Astrocyte (in vitro differentiated cells and primary cell): ENCODE measurements around the gene C1orf87. TPM values are rescaled to one million over a fixed set of nuclear protein-coding genes. Genes with fewer than 3 reads are reported as not detected.

Experiments used
- DNase-seq: peaks from one replicate; pipeline ENCODE4 v3.0.0-alpha.2; 2010; ENCODE audit warnings: low read depth
- FAIRE-seq: peaks from 2 replicates; lab custom pipeline; 2011; peaks lifted over from hg19 to GRCh38; lab: Jason Lieb, UNC
- H2AFZ ChIP-seq: 2 replicates; pipeline ENCODE4 v1.6.0; 2012; ENCODE audit warnings: low read depth, low read length, inconsistent platforms
- H3K27ac ChIP-seq: 2 replicates; pipeline ENCODE4 v1.5.1; 2011; ENCODE audit warnings: low read depth, low read length, inconsistent platforms
- H3K27me3 ChIP-seq: 2 replicates; pipeline ENCODE4 v1.6.0; 2011; ENCODE audit warnings: low read length, inconsistent platforms; ENCODE audit not compliant: insufficient read depth
- H3K36me3 ChIP-seq: 2 replicates; pipeline ENCODE4 v1.5.1; 2011; ENCODE audit warnings: low read length, inconsistent platforms; ENCODE audit not compliant: insufficient read depth
- H3K4me1 ChIP-seq: 2 replicates; pipeline ENCODE4 v1.5.1; 2011; ENCODE audit warnings: low read length, inconsistent platforms; ENCODE audit not compliant: insufficient read depth
- H3K4me2 ChIP-seq: 2 replicates; pipeline ENCODE4 v1.6.0; 2012; ENCODE audit warnings: low read length, inconsistent platforms
- H3K4me3 ChIP-seq: 2 replicates; pipeline ENCODE4 v1.5.1; 2011; ENCODE audit warnings: low read depth, mild to moderate bottlenecking, low read length, inconsistent platforms; ENCODE audit not compliant: insufficient read depth
- H3K79me2 ChIP-seq: 2 replicates; pipeline ENCODE4 v1.6.0; 2012; ENCODE audit warnings: mild to moderate bottlenecking, low read length, inconsistent platforms; ENCODE audit not compliant: insufficient read depth
- H3K9ac ChIP-seq: 2 replicates; pipeline ENCODE4 v1.6.0; 2012; ENCODE audit warnings: mild to moderate bottlenecking, low read length, inconsistent platforms
- H3K9me3 ChIP-seq: 2 replicates; pipeline ENCODE4 v1.5.1; 2012; ENCODE audit warnings: low read depth, mild to moderate bottlenecking, low read length, inconsistent platforms; ENCODE audit not compliant: insufficient read depth
- H4K20me1 ChIP-seq: 2 replicates; pipeline ENCODE4 v1.6.0; 2012; ENCODE audit warnings: low read length, inconsistent platforms; ENCODE audit not compliant: insufficient read depth
- H3K27ac Mint-ChIP-seq: one replicate; pipeline ENCODE4 v1.8.0; 2021; ENCODE audit warnings: mild to moderate bottlenecking, mixed read lengths; ENCODE audit not compliant: unreplicated experiment
- H3K27me3 Mint-ChIP-seq: one replicate; pipeline ENCODE4 v1.8.0; 2021; ENCODE audit warnings: low read depth, mixed read lengths; ENCODE audit not compliant: unreplicated experiment
- H3K36me3 Mint-ChIP-seq: one replicate; pipeline ENCODE4 v1.8.0; 2021; ENCODE audit warnings: low read depth, mixed read lengths; ENCODE audit not compliant: unreplicated experiment
- H3K4me1 Mint-ChIP-seq: one replicate; pipeline ENCODE4 v1.8.0; 2021; ENCODE audit warnings: low read depth, mixed read lengths; ENCODE audit not compliant: unreplicated experiment
- H3K4me3 Mint-ChIP-seq: one replicate; pipeline ENCODE4 v1.8.0; 2021; ENCODE audit warnings: mild to moderate bottlenecking, moderate library complexity, mixed read lengths; ENCODE audit not compliant: unreplicated experiment
- H3K9me3 Mint-ChIP-seq: one replicate; pipeline ENCODE4 v1.8.0; 2021; ENCODE audit warnings: mild to moderate bottlenecking, mixed read lengths; ENCODE audit not compliant: unreplicated experiment
- CTCF ChIP-seq: IDR thresholded peaks from 2 replicates; pipeline ENCODE4 v1.5.1; 2011; ENCODE audit warnings: low read depth, mild to moderate bottlenecking, inconsistent platforms, low read length, moderate library complexity; ENCODE audit not compliant: insufficient read depth
- EZH2 ChIP-seq: IDR thresholded peaks from 2 replicates; pipeline ENCODE4 v1.6.1; 2012; ENCODE audit warnings: mild to moderate bottlenecking, low read length, inconsistent platforms; ENCODE audit not compliant: insufficient read depth
- total RNA-seq: library from RNA; stranded (reverse); gene quantifications from 2 replicates; pipeline ENCODE4 v1.2.1, GENCODE V29; 2021

The C1orf87 gene
- total RNA-seq, 1 donor from 2014 or later, result not detected

- FAIRE-seq (no peak), DNase-seq (no peak)
- peaks cover 4% of the 10 kb centered on the region for H3K4me1 ChIP-seq
- Mint-ChIP-seq H3K27ac (no peak overlapping the region), H3K9me3 (no peaks in the 10 kb centered on the region), H3K4me3 (no peak overlapping the region), H3K36me3 (no peaks in the 10 kb centered on the region), H3K27me3 (peaks cover 2% of the 10 kb centered on the region), H3K4me1 (peaks cover 22% of the 10 kb centered on the region)
- TF ChIP-seq CTCF, result no peak
- TF ChIP-seq EZH2, result no peak
- no peaks in the 10 kb centered on the region for H3K9me3 ChIP-seq
- no peaks in the 10 kb centered on the region for H3K79me2 ChIP-seq
- no peaks in the 10 kb centered on the region for H4K20me1 ChIP-seq
- H3K27ac ChIP-seq, result no peak overlapping the region
- no peak overlapping the region for H3K4me2 ChIP-seq
- H3K27me3 ChIP-seq, result no peaks in the 10 kb centered on the region
- H3K36me3 ChIP-seq, result no peaks in the 10 kb centered on the region
- no peak overlapping the region for H3K9ac ChIP-seq
- no peak overlapping the region for H3K4me3 ChIP-seq
- H2AFZ ChIP-seq, result no peak overlapping the region
Observed at GRCh38 chr1:59990470-59990869, 83.1 kb downstream of the C1orf87 start.

GRCh38 chr1:59986516-59987310, 86.9 kb downstream of the C1orf87 start:
- Histone ChIP-seq H3K9ac (no peak overlapping the region), H4K20me1 (no peaks in the 10 kb centered on the region), H3K36me3 (no peaks in the 10 kb centered on the region), H3K27me3 (no peaks in the 10 kb centered on the region), H2AFZ (no peak overlapping the region), H3K4me3 (no peak overlapping the region), H3K27ac (no peak overlapping the region), H3K9me3 (no peaks in the 10 kb centered on the region), H3K79me2 (no peaks in the 10 kb centered on the region), H3K4me2 (peak overlapping the region; percentile 25), H3K4me1 (no peaks in the 10 kb centered on the region)
- FAIRE-seq (no peak), DNase-seq (peak; percentile 51)
- Mint-ChIP-seq H3K4me3 (no peak overlapping the region), H3K4me1 (peaks cover 9% of the 10 kb centered on the region), H3K27me3 (peaks cover 10% of the 10 kb centered on the region), H3K9me3 (no peaks in the 10 kb centered on the region), H3K36me3 (no peaks in the 10 kb centered on the region), H3K27ac (no peak overlapping the region)
- TF ChIP-seq CTCF (no peak), EZH2 (peak; percentile 6)

GRCh38 chr1:59985911-59986515, 87.6 kb downstream of the C1orf87 start:
- Histone ChIP-seq H3K4me2 (peak overlapping the region; percentile 25), H3K36me3 (no peaks in the 10 kb centered on the region), H4K20me1 (no peaks in the 10 kb centered on the region), H2AFZ (no peak overlapping the region), H3K9me3 (no peaks in the 10 kb centered on the region), H3K79me2 (no peaks in the 10 kb centered on the region), H3K27me3 (no peaks in the 10 kb centered on the region), H3K4me3 (no peak overlapping the region), H3K4me1 (no peaks in the 10 kb centered on the region), H3K27ac (no peak overlapping the region), H3K9ac (no peak overlapping the region)
- Mint-ChIP-seq H3K27me3 (peaks cover 12% of the 10 kb centered on the region), H3K4me3 (no peak overlapping the region), H3K27ac (no peak overlapping the region), H3K4me1 (peaks cover 9% of the 10 kb centered on the region), H3K9me3 (no peaks in the 10 kb centered on the region), H3K36me3 (no peaks in the 10 kb centered on the region)
- FAIRE-seq (no peak), DNase-seq (no peak)
- TF ChIP-seq EZH2 (no peak), CTCF (no peak)
